ENCODE measurements around the gene DNM3.

DNA sequence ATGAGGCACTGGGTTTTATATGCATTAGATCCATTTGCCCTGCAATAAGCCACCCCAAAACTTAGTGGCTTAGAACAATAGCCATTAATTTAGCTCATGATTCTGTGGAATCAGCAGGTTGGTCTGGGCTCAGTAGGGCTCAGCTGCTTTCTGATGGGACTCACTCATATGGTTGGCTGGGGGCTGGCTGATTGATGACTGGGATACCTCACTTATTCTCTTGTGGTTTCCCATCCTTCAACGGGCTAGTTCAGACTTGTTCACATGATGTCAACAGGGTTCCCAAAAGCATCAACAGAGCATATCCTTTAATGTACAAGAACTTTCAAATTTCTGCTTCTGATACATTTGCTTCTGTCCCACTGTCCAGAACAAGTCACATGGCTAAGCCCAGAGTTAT lies 43.2 kb downstream of the DNM3 start:
- TF ChIP-seq ZNF253 (CRISPR knock-in tag; conservative IDR thresholded peaks at IDR 0.05) = no peak
- no peak for TF ChIP-seq TAF1 (IDR thresholded peaks at IDR 0.05; ENCODE audit: control insufficient read depth, extremely low read depth, insufficient read depth, low read length, severe bottlenecking)
- TF ChIP-seq, protein P1, sequence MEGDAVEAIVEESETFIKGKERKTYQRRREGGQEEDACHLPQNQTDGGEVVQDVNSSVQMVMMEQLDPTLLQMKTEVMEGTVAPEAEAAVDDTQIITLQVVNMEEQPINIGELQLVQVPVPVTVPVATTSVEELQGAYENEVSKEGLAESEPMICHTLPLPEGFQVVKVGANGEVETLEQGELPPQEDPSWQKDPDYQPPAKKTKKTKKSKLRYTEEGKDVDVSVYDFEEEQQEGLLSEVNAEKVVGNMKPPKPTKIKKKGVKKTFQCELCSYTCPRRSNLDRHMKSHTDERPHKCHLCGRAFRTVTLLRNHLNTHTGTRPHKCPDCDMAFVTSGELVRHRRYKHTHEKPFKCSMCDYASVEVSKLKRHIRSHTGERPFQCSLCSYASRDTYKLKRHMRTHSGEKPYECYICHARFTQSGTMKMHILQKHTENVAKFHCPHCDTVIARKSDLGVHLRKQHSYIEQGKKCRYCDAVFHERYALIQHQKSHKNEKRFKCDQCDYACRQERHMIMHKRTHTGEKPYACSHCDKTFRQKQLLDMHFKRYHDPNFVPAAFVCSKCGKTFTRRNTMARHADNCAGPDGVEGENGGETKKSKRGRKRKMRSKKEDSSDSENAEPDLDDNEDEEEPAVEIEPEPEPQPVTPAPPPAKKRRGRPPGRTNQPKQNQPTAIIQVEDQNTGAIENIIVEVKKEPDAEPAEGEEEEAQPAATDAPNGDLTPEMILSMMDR (IDR thresholded peaks at IDR 0.05 in 2 of 3, conservative IDR thresholded peaks at IDR 0.05 in 1 of 3; ENCODE audit: insufficient read depth in 2 of 3, low read depth in 1 of 3, low read length in 3 of 3) = no peak
- TF ChIP-seq NFRKB (IDR thresholded peaks at IDR 0.05; ENCODE audit: low read depth) = no peak
